Endothelial cell of umbilical vein (primary cell): Measurements from ENCODE around the gene RIT2. TPM values are rescaled to one million over a fixed set of nuclear protein-coding genes. Genes with fewer than 3 reads are reported as not detected.

ENCODE experiments used
- BruUV-seq: library from RNA; stranded (reverse); fragments of 400-500 nt; replicated peaks from 2 replicates; lab custom pipeline; 2021; lab: Mats Ljungman, UMichigan
- CTCF ChIA-PET: fragments of 300-600, 350-600 bp; sonication (Branson Sonifier 250); formaldehyde crosslinking; loops from one replicate; lab custom pipeline; 2021; ENCODE audit warnings: antibody characterized with exemption, inconsistent platforms; lab: Charles Lee
- POLR2A ChIA-PET: fragments of 300-600, 350-600 bp; sonication (Branson Sonifier 250); formaldehyde crosslinking; loops from one replicate; lab custom pipeline; 2021; ENCODE audit warnings: antibody characterized with exemption, inconsistent platforms; lab: Charles Lee
- DNase-seq: peaks from one replicate; pipeline ENCODE4 v3.0.0-alpha.2; 2011; ENCODE audit warnings: low read depth, low spot score
- FAIRE-seq: peaks from 2 replicates; lab custom pipeline; 2011; peaks lifted over from hg19 to GRCh38; lab: Jason Lieb, UNC
- H2AFZ ChIP-seq: 2 replicates; pipeline ENCODE4 v1.6.0; 2012; ENCODE audit warnings: low read depth, low read length, control low read depth, inconsistent platforms
- H3K27ac ChIP-seq: 2 replicates; pipeline ENCODE4 v1.5.1; 2011; ENCODE audit warnings: low read depth, mild to moderate bottlenecking, control low read depth, low read length, moderate library complexity; ENCODE audit not compliant: insufficient read depth
- H3K27me3 ChIP-seq, 2 experiments: 2 replicates each; pipeline versions ENCODE4 v1.6.0 to v1.6.1; 2011; ENCODE audit warnings: low read length in 2 of 2, mixed read lengths in 1 of 2; ENCODE audit not compliant: control insufficient read depth in 2 of 2, insufficient read depth in 2 of 2
- H3K36me3 ChIP-seq, 2 experiments: 2 replicates in 1 of 2; 3 replicates in 1 of 2; pipeline ENCODE4 v1.5.1; 2011; ENCODE audit warnings: low read length in 2 of 2, mild to moderate bottlenecking in 1 of 2, moderate library complexity in 1 of 2; ENCODE audit not compliant: control insufficient read depth in 2 of 2, insufficient read depth in 2 of 2; ENCODE audit errors: extremely low read depth in 1 of 2
- H3K4me1 ChIP-seq: 3 replicates; pipeline ENCODE4 v1.5.1; 2011; ENCODE audit warnings: mild to moderate bottlenecking, low read length; ENCODE audit not compliant: control insufficient read depth, insufficient read depth; ENCODE audit errors: extremely low read depth
- H3K4me2 ChIP-seq: 2 replicates; pipeline ENCODE4 v1.6.1; 2011; ENCODE audit warnings: low read length, control low read depth, mixed read lengths; ENCODE audit not compliant: insufficient read depth
- H3K4me3 ChIP-seq, 3 experiments: fragments of 200-600 bp in 1 of 3; sonication (generic), shearing (Covaris generic) in 1 of 3; replicated peaks in 1 of 3; 2 replicates each; pipeline ENCODE4 v1.5.1; 2011 to 2016; ENCODE audit warnings: control low read depth in 3 of 3, low read length in 3 of 3, mild to moderate bottlenecking in 2 of 3, inconsistent platforms in 1 of 3, low read depth in 1 of 3, moderate library complexity in 1 of 3; ENCODE audit not compliant: insufficient read depth in 1 of 3
- H3K79me2 ChIP-seq: 2 replicates; pipeline ENCODE4 v1.6.0; 2012; ENCODE audit warnings: low read length, inconsistent platforms; ENCODE audit not compliant: control insufficient read depth, insufficient read depth
- H3K9ac ChIP-seq: replicated peaks from 2 replicates; pipeline ENCODE3; 2011; ENCODE audit warnings: low read length, control low read depth; ENCODE audit not compliant: insufficient read depth; ENCODE audit errors: extremely low read depth
- H3K9me1 ChIP-seq: replicated peaks from 3 replicates; pipeline ENCODE4 v1.6.0; 2011; ENCODE audit warnings: mild to moderate bottlenecking, low read length; ENCODE audit not compliant: control insufficient read depth, insufficient read depth; ENCODE audit errors: extremely low read depth
- H3K9me3 ChIP-seq: replicated peaks from 2 replicates; pipeline ENCODE4 v1.5.1; 2012; ENCODE audit warnings: low read length, inconsistent platforms; ENCODE audit not compliant: control insufficient read depth, insufficient read depth
- H4K20me1 ChIP-seq: replicated peaks from 2 replicates; pipeline ENCODE3; 2011; ENCODE audit warnings: mild to moderate bottlenecking, low read length; ENCODE audit not compliant: control insufficient read depth, insufficient read depth; ENCODE audit errors: extremely low read depth
- CTCF ChIP-seq, 2 donors: IDR thresholded peaks; 1 replicate in 1 of 2; 2 replicates in 1 of 2; pipeline ENCODE4 v1.5.1; 2011; ENCODE audit warnings: low read length in 2 of 2, mild to moderate bottlenecking in 2 of 2, moderate library complexity in 2 of 2, control low read depth in 1 of 2, inconsistent platforms in 1 of 2, low read depth in 1 of 2; ENCODE audit not compliant: insufficient read depth in 1 of 2; ENCODE audit errors: extremely low read depth in 1 of 2
- EZH2 ChIP-seq: IDR thresholded peaks from 2 replicates; pipeline ENCODE4 v1.6.1; 2012; ENCODE audit warnings: borderline replicate concordance, low read depth, mild to moderate bottlenecking, moderate library complexity, low read length, inconsistent platforms; ENCODE audit not compliant: severe bottlenecking
- FOS ChIP-seq: IDR thresholded peaks from 2 replicates; pipeline ENCODE4 v1.6.1; 2011; ENCODE audit warnings: mild to moderate bottlenecking, low read length, moderate library complexity, borderline replicate concordance; ENCODE audit not compliant: insufficient read depth
- GATA2 ChIP-seq: IDR thresholded peaks from 2 replicates; pipeline ENCODE4 v1.7.0; 2011; ENCODE audit warnings: low read depth, mild to moderate bottlenecking, moderate library complexity, mixed read lengths, low read length; ENCODE audit not compliant: insufficient read length, insufficient read depth
- JUN ChIP-seq: IDR thresholded peaks from 2 replicates; pipeline ENCODE4 v1.6.1; 2011; ENCODE audit warnings: borderline replicate concordance, low read depth; ENCODE audit not compliant: insufficient read length, insufficient read depth
- MYC ChIP-seq: IDR thresholded peaks from one replicate; pipeline ENCODE4 v1.6.1; 2011; ENCODE audit warnings: mild to moderate bottlenecking, low read depth, low read length
- POLR2A ChIP-seq: IDR thresholded peaks from 2 replicates; pipeline ENCODE4 v1.6.1; 2012; ENCODE audit warnings: low read depth, mild to moderate bottlenecking, control low read depth, low read length
- POLR2AphosphoS5 ChIP-seq: IDR thresholded peaks from 2 replicates; pipeline ENCODE4 v1.6.1; 2012; ENCODE audit warnings: low read depth, mild to moderate bottlenecking, control low read depth, low read length, moderate library complexity; ENCODE audit not compliant: insufficient read depth
- dilution Hi-C: fragments of 300-500 bp; cut with MboI; formaldehyde crosslinking; loops from one replicate; pipeline ENCODE4 v1.15.0; 2019; ENCODE audit warnings: low sequenced_read_pairs; ENCODE audit not compliant: extremely low pct_ligation_motif_present
- intact Hi-C: fragments of 100-400 bp; cut with micrococcal nuclease; formaldehyde crosslinking; loops from one replicate; pipeline ENCODE4 v1.10.0; 2022
- polyA plus RNA-seq, 4 experiments: library from polyadenylated mRNA; depleted of rRNA in 3 of 4; stranded (reverse) in 3 of 4; unstranded in 1 of 4; fragments of >200 nt; gene quantifications; 2 replicates each; pipeline versions ENCODE4 v1.2.1 to v1.2.3, GENCODE V29; 2011 to 2012; ENCODE audit warnings: missing spikeins in 1 of 4
- total RNA-seq: library from RNA; stranded (reverse); gene quantifications from 2 replicates; pipeline ENCODE4 v1.2.3, GENCODE V29; 2021
- TF ChIP-seq, protein P1 (sequence below): IDR thresholded peaks from 2 replicates; pipeline ENCODE4 v1.6.1; 2011; ENCODE audit not compliant: insufficient read depth, insufficient read length

RIT2 gene
- total and polyA plus RNA-seq, 2 donors (not counting 3 experiments of a cell fraction or from before 2014, with no cell fraction given): not detected

- Histone ChIP-seq H3K4me2 (no peak overlapping the region), H3K79me2 (no peaks in the 10 kb centered on the region), H3K27ac (no peak overlapping the region), H3K9me1 (no peaks in the 10 kb centered on the region), H3K4me3 (no peak overlapping the region), H4K20me1 (no peaks in the 10 kb centered on the region), H2AFZ (no peak overlapping the region), H3K9me3 (no peaks in the 10 kb centered on the region), H3K27me3 (no peaks in the 10 kb centered on the region), H3K9ac (no peak overlapping the region), H3K36me3 (no peaks in the 10 kb centered on the region), H3K4me1 (no peaks in the 10 kb centered on the region)
- CTCF ChIA-PET: interaction anchor here (1.3 kb wide), 1 partner anchor 19 kb away, joined by 4 read pairs; no protein-coding TSS in a partner anchor
- no TSS peak for BruUV-seq
- POLR2A ChIA-PET: no interaction called here
- DNase-seq (no peak), FAIRE-seq (no peak)
- intact Hi-C loops (no loop called here), dilution Hi-C loops (no loop called here)
- TF ChIP-seq, protein P1, sequence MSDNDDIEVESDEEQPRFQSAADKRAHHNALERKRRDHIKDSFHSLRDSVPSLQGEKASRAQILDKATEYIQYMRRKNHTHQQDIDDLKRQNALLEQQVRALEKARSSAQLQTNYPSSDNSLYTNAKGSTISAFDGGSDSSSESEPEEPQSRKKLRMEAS: no peak
- TF ChIP-seq EZH2 (no peak), CTCF (IDR thresholded peaks at IDR 0.05; ENCODE audit: extremely low read depth in 1 of 2, insufficient read depth in 1 of 2, low read depth in 1 of 2, low read length in 2 of 2) (no peak), MYC (no peak), POLR2AphosphoS5 (no peak), POLR2A (no peak), JUN (no peak), FOS (no peak), GATA2 (no peak)
Observed at GRCh38 chr18:42854558-42854957, 260.9 kb downstream of the RIT2 start.
